ENCODE data around the gene ACP7.
"Not testable (repeated sequence)": the region's sequence is repeated elsewhere in the genome, so short reads cannot be mapped to it uniquely, and the experiment has no call there.

Gene ACP7

GRCh38 chr19:39068259-39068658 is 15.9 kb upstream of the ACP7 start:
- H4K91ac ChIP-seq (ENCODE audit: low read depth, low read length); H3K23ac ChIP-seq (ENCODE audit: low read length); H3K4ac ChIP-seq (ENCODE audit: low read depth, low read length); H4K8ac ChIP-seq (ENCODE audit: low read depth, low read length); H2BK5ac ChIP-seq (ENCODE audit: low read depth, low read length, poor library complexity); DNase-seq; H3K9ac ChIP-seq (ENCODE audit: low read length); H3K4me1 ChIP-seq (ENCODE audit: control insufficient read depth in 1 of 2, insufficient read depth in 2 of 2, low read length in 2 of 2); H3K14ac ChIP-seq (ENCODE audit: low read length); H3K4me3 ChIP-seq (ENCODE audit: low read depth, low read length); H3K36me3 ChIP-seq (ENCODE audit: control insufficient read depth in 1 of 2, insufficient read depth in 2 of 2, low read length in 2 of 2); H3K9me3 ChIP-seq (ENCODE audit: insufficient read depth, low read depth, low read length); H3K27ac ChIP-seq (ENCODE audit: low read depth, low read length); H2BK12ac ChIP-seq (ENCODE audit: low read length); H3K79me1 ChIP-seq (ENCODE audit: low read length); H3K4me2 ChIP-seq (ENCODE audit: low read length); H4K12ac ChIP-seq (ENCODE audit: low read depth, low read length); H2BK120ac ChIP-seq (ENCODE audit: insufficient read depth, low read length, poor library complexity); H2AFZ ChIP-seq (ENCODE audit: insufficient read depth, low read length, poor library complexity); H3K27me3 ChIP-seq (ENCODE audit: insufficient read depth, low read length); H3K79me2 ChIP-seq (ENCODE audit: control insufficient read depth, insufficient read depth, low read length, poor library complexity); H3K18ac ChIP-seq (ENCODE audit: low read length); H2AK5ac ChIP-seq (ENCODE audit: low read length): not testable (repeated sequence)
- no CpG with 5 or more reads among the region's 6 CpGs for WGBS (ENCODE audit: extremely low coverage, insufficient coverage, insufficient read length)

- no peak overlapping the region for H3K9ac ChIP-seq (ENCODE audit: low read length)
Measured at GRCh38 chr19:39070888-39071287, 13.3 kb upstream of the ACP7 start.

GRCh38 chr19:39074205-39074692 is 9.9 kb upstream of the ACP7 start:
- Histone ChIP-seq H3K36me3 (ENCODE audit: control insufficient read depth in 1 of 2, insufficient read depth in 2 of 2, low read length in 2 of 2) (no peaks in the 10 kb centered on the region), H4K12ac (ENCODE audit: low read depth, low read length) (no peak overlapping the region), H3K4ac (ENCODE audit: low read depth, low read length) (no peak overlapping the region), H3K4me1 (ENCODE audit: control insufficient read depth in 1 of 2, insufficient read depth in 2 of 2, low read length in 2 of 2) (peaks cover 3 to 4% of the 10 kb centered on the region in 2 experiments), H3K27me3 (ENCODE audit: insufficient read depth, low read length) (no peaks in the 10 kb centered on the region), H3K9ac (ENCODE audit: low read length) (no peak overlapping the region), H3K4me3 (ENCODE audit: low read depth, low read length) (no peak overlapping the region), H3K79me2 (ENCODE audit: control insufficient read depth, insufficient read depth, low read length, poor library complexity) (no peaks in the 10 kb centered on the region), H3K18ac (ENCODE audit: low read length) (no peak overlapping the region), H3K23ac (ENCODE audit: low read length) (no peak overlapping the region), H2AK5ac (ENCODE audit: low read length) (no peak overlapping the region), H2BK5ac (ENCODE audit: low read depth, low read length, poor library complexity) (no peak overlapping the region), H3K9me3 (ENCODE audit: insufficient read depth, low read depth, low read length) (no peaks in the 10 kb centered on the region), H4K8ac (ENCODE audit: low read depth, low read length) (no peak overlapping the region), H3K79me1 (ENCODE audit: low read length) (no peaks in the 10 kb centered on the region), H3K27ac (ENCODE audit: low read depth, low read length) (no peak overlapping the region), H2AFZ (ENCODE audit: insufficient read depth, low read length, poor library complexity) (no peak overlapping the region), H3K4me2 (ENCODE audit: low read length) (no peak overlapping the region), H4K91ac (ENCODE audit: low read depth, low read length) (no peak overlapping the region), H3K14ac (ENCODE audit: low read length) (no peak overlapping the region), H2BK12ac (ENCODE audit: low read length) (no peak overlapping the region), H2BK120ac (ENCODE audit: insufficient read depth, low read length, poor library complexity) (no peak overlapping the region)
- DNase-seq, result no peak
- WGBS (ENCODE audit: extremely low coverage, insufficient coverage, insufficient read length), result no CpG with 5 or more reads among the region's 3 CpGs

More at GRCh38 chr19:39070888-39071287, 13.3 kb upstream of the ACP7 start:
- H2BK12ac ChIP-seq (ENCODE audit: low read length), result no peak overlapping the region
- no peaks in the 10 kb centered on the region for H3K9me3 ChIP-seq (ENCODE audit: insufficient read depth, low read depth, low read length)
- no peak overlapping the region for H2AFZ ChIP-seq (ENCODE audit: insufficient read depth, low read length, poor library complexity)
- peaks cover 3 to 4% of the 10 kb centered on the region in 2 experiments for H3K4me1 ChIP-seq (ENCODE audit: control insufficient read depth in 1 of 2, insufficient read depth in 2 of 2, low read length in 2 of 2)
- H2BK120ac ChIP-seq (ENCODE audit: insufficient read depth, low read length, poor library complexity), result no peak overlapping the region
- H3K4me2 ChIP-seq (ENCODE audit: low read length), result no peak overlapping the region
- no peaks in the 10 kb centered on the region for H3K79me2 ChIP-seq (ENCODE audit: control insufficient read depth, insufficient read depth, low read length, poor library complexity)
- no peak overlapping the region for H3K14ac ChIP-seq (ENCODE audit: low read length)
- no peak overlapping the region for H4K91ac ChIP-seq (ENCODE audit: low read depth, low read length)
- no peak overlapping the region for H3K18ac ChIP-seq (ENCODE audit: low read length)
- no CpG with 5 or more reads among the region's 5 CpGs for WGBS (ENCODE audit: extremely low coverage, insufficient coverage, insufficient read length)
- H3K36me3 ChIP-seq (ENCODE audit: control insufficient read depth in 1 of 2, insufficient read depth in 2 of 2, low read length in 2 of 2), result no peaks in the 10 kb centered on the region
- no peak overlapping the region for H3K4me3 ChIP-seq (ENCODE audit: low read depth, low read length)
- no peak for DNase-seq
- no peaks in the 10 kb centered on the region for H3K27me3 ChIP-seq (ENCODE audit: insufficient read depth, low read length)
- H3K79me1 ChIP-seq (ENCODE audit: low read length), result no peaks in the 10 kb centered on the region
- no peak overlapping the region for H3K27ac ChIP-seq (ENCODE audit: low read depth, low read length)
- H2AK5ac ChIP-seq (ENCODE audit: low read length), result no peak overlapping the region
- H3K4ac ChIP-seq (ENCODE audit: low read depth, low read length), result no peak overlapping the region
- H2BK5ac ChIP-seq (ENCODE audit: low read depth, low read length, poor library complexity), result no peak overlapping the region
- H4K8ac ChIP-seq (ENCODE audit: low read depth, low read length), result no peak overlapping the region
- no peak overlapping the region for H4K12ac ChIP-seq (ENCODE audit: low read depth, low read length)
- no peak overlapping the region for H3K23ac ChIP-seq (ENCODE audit: low read length)

- no CpG with 5 or more reads among the region's 6 CpGs for WGBS (ENCODE audit: extremely low coverage, insufficient coverage, insufficient read length)
- H3K4me2 ChIP-seq (ENCODE audit: low read length), result no peak overlapping the region
- H4K8ac ChIP-seq (ENCODE audit: low read depth, low read length), result no peak overlapping the region
- H3K9me3 ChIP-seq (ENCODE audit: insufficient read depth, low read depth, low read length), result no peaks in the 10 kb centered on the region
- H3K9ac ChIP-seq (ENCODE audit: low read length), result no peak overlapping the region
- no peak overlapping the region for H2BK12ac ChIP-seq (ENCODE audit: low read length)
- no peak overlapping the region for H4K12ac ChIP-seq (ENCODE audit: low read depth, low read length)
- H3K27ac ChIP-seq (ENCODE audit: low read depth, low read length), result no peak overlapping the region
- no peak overlapping the region for H3K18ac ChIP-seq (ENCODE audit: low read length)
- H3K36me3 ChIP-seq (ENCODE audit: control insufficient read depth in 1 of 2, insufficient read depth in 2 of 2, low read length in 2 of 2), result no peaks in the 10 kb centered on the region
- no peak overlapping the region for H2AFZ ChIP-seq (ENCODE audit: insufficient read depth, low read length, poor library complexity)
- no peak overlapping the region for H3K4ac ChIP-seq (ENCODE audit: low read depth, low read length)
- no peak overlapping the region for H2BK120ac ChIP-seq (ENCODE audit: insufficient read depth, low read length, poor library complexity)
- no peak overlapping the region for H3K23ac ChIP-seq (ENCODE audit: low read length)
- no peak overlapping the region for H3K4me3 ChIP-seq (ENCODE audit: low read depth, low read length)
- no peak overlapping the region for H3K14ac ChIP-seq (ENCODE audit: low read length)
- H3K79me1 ChIP-seq (ENCODE audit: low read length), result no peaks in the 10 kb centered on the region
- H4K91ac ChIP-seq (ENCODE audit: low read depth, low read length), result no peak overlapping the region
- no peak overlapping the region for H2BK5ac ChIP-seq (ENCODE audit: low read depth, low read length, poor library complexity)
- no peak overlapping the region for H2AK5ac ChIP-seq (ENCODE audit: low read length)
- H3K79me2 ChIP-seq (ENCODE audit: control insufficient read depth, insufficient read depth, low read length, poor library complexity), result no peaks in the 10 kb centered on the region
- no peak for DNase-seq
- H3K4me1 ChIP-seq (ENCODE audit: control insufficient read depth in 1 of 2, insufficient read depth in 2 of 2, low read length in 2 of 2), result peaks cover 3 to 4% of the 10 kb centered on the region in 2 experiments
- H3K27me3 ChIP-seq (ENCODE audit: insufficient read depth, low read length), result no peaks in the 10 kb centered on the region
Measured at GRCh38 chr19:39074942-39075341, 9.2 kb upstream of the ACP7 start.
